Activated naive CD4-positive, alpha-beta T cell treated with anti-CD3 and anti-CD28 coated beads for 36 hours (primary cell): ENCODE results near the gene RTP3. TPM values are rescaled to one million over a fixed set of nuclear protein-coding genes. Genes with fewer than 3 reads are reported as not detected.
A peak's percentile ranks its signal among the peaks of the same experiment; 100 is the strongest.

Experiments
- CTCF ChIA-PET: fragments of 350-600 bp; sonication (Branson Sonifier 250); formaldehyde crosslinking; loops from one replicate; lab custom pipeline; 2021; ENCODE audit warnings: antibody characterized with exemption; lab: Charles Lee
- DNase-seq: peaks from one replicate; pipeline ENCODE4 v3.0.0-alpha.2; 2020
- H3K27ac Mint-ChIP-seq: one replicate; pipeline ENCODE4 v1.8.0; 2021; ENCODE audit warnings: mild to moderate bottlenecking, mixed read lengths
- H3K27me3 Mint-ChIP-seq: one replicate; pipeline ENCODE4 v1.8.0; 2021; ENCODE audit warnings: low read depth, mixed read lengths
- H3K36me3 Mint-ChIP-seq: one replicate; pipeline ENCODE4 v1.8.0; 2021; ENCODE audit warnings: low read depth, mixed read lengths
- H3K4me1 Mint-ChIP-seq: one replicate; pipeline ENCODE4 v1.8.0; 2021; ENCODE audit warnings: low read depth, mixed read lengths
- H3K4me3 Mint-ChIP-seq: one replicate; pipeline ENCODE4 v1.8.0; 2021; ENCODE audit warnings: mild to moderate bottlenecking, moderate library complexity, mixed read lengths
- H3K9me3 Mint-ChIP-seq: one replicate; pipeline ENCODE4 v1.8.0; 2021; ENCODE audit warnings: mixed read lengths
- intact Hi-C: fragments of 100-400 bp; cut with micrococcal nuclease; formaldehyde crosslinking; loops from one replicate; pipeline ENCODE4 v1.15.1; 2023
- total RNA-seq, 2 experiments: library from RNA; stranded (reverse); gene quantifications; one replicate each; pipeline ENCODE4 v1.2.3, GENCODE V29; 2021

RTP3 gene
- total RNA-seq, 2 experiments from 2014 or later, result not detected

- Mint-ChIP-seq H3K27ac (no peak overlapping the region), H3K4me1 (peaks cover 8% of the 10 kb centered on the region), H3K4me3 (no peak overlapping the region), H3K9me3 (no peaks in the 10 kb centered on the region), H3K27me3 (no peaks in the 10 kb centered on the region), H3K36me3 (no peaks in the 10 kb centered on the region)
- DNase-seq, result no peak
- CTCF ChIA-PET, result interaction anchor here (0.6 to 3.0 kb wide), 10 partner anchors 9 to 432 kb away, joined by 3 to 20 read pairs (median 4); no protein-coding TSS in a partner anchor
- intact Hi-C loops, result loop anchor here (1.0 kb wide), 1 partner anchor 62 kb away; no protein-coding TSS in a partner anchor
Observed at GRCh38 chr3:46495901-46496456, 1.8 kb upstream of the RTP3 start.

DNA sequence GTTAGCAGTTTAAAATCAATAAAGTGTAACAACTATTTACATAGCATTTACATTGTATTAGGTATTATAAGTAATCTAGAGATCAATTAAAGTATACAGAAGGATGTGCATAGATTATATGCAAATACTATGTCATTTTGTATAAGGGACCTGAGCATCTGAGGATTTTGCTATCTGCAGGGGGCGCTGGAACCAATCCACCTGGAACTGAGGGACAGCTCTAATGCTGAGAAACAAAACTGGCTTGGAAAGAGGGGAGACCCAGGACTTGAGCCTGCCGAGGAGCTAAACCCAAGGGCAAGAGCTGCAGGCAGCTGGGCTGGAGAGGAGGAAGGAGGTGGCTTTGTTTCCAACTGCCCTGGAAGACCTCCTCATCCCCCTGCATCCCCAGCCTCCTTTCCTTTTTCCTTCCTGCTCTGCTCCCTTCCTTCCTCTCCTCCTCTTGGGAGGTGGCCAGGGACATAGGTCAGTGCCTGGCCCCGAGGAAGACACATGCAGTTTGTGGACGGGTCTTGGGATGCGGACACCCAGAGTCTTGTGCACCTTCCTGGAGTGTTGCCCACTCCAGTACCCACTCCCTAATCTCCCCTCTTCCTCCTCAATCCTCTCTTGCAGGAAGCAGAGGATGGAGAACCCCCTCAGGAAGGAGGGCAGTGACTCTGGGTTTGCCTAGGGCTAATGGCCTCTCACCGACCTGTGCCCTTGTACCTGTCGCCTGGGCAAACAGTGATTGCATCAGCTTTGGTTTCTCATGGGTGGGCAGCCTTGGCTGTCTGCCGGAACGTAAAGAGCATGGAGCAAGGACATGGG is 825 bp upstream of the RTP3 start:
- Mint-ChIP-seq H3K36me3 (no peaks in the 10 kb centered on the region), H3K4me1 (peaks cover 10% of the 10 kb centered on the region)
- intact Hi-C loops, result loop anchor here (1.0 kb wide), 1 partner anchor 61 kb away; no protein-coding TSS in a partner anchor

DNA sequence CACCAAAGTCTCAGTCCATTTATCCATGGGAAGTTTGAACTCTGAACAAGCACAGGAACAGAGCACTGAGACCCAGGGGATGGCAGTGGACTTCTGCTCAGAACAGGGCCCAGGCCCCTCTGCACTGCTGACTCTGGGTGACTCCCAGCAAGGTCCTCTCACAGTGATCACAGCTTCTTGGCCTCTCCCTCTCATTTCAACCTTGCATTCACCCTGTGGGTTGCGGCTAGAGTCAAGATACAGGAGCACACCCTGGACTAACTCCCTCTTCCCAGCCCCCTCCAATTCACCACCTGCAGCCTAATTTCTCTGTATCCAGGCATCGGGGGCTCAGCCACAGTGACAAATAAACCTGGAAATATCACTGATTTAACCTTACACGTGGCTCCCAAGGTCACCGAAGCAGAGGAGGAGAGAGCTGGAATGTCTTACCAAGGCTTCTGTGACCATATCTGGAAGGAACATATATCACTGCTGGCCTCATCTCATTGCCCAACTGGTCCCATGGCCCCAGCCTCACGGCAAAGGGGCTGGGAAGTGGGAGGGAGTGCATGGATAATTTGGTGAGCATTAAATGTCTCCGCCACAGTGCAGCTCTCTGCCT is 1.2 kb downstream of the RTP3 start:
- Mint-ChIP-seq H3K27me3 (no peaks in the 10 kb centered on the region), H3K27ac (no peak overlapping the region), H3K4me1 (peaks cover 15% of the 10 kb centered on the region), H3K36me3 (no peaks in the 10 kb centered on the region), H3K4me3 (no peak overlapping the region), H3K9me3 (no peaks in the 10 kb centered on the region)
- CTCF ChIA-PET, result interaction anchor here (1.8 to 3.6 kb wide), 2 partner anchors 10 to 59 kb away, joined by 7 to 30 read pairs; no protein-coding TSS in a partner anchor
- no peak for DNase-seq
- intact Hi-C loops, result no loop called here

More for the DNA sequence above, 825 bp upstream of the RTP3 start:
- no peak overlapping the region for H3K27ac Mint-ChIP-seq
- H3K4me3 Mint-ChIP-seq, result no peak overlapping the region
- no peaks in the 10 kb centered on the region for H3K27me3 Mint-ChIP-seq
- peak; percentile 78 for DNase-seq
- CTCF ChIA-PET, result interaction anchor here (0.6 to 3.6 kb wide), 11 partner anchors 8 to 199 kb away, joined by 3 to 30 read pairs (median 5); no protein-coding TSS in a partner anchor
- H3K9me3 Mint-ChIP-seq, result no peaks in the 10 kb centered on the region

DNA sequence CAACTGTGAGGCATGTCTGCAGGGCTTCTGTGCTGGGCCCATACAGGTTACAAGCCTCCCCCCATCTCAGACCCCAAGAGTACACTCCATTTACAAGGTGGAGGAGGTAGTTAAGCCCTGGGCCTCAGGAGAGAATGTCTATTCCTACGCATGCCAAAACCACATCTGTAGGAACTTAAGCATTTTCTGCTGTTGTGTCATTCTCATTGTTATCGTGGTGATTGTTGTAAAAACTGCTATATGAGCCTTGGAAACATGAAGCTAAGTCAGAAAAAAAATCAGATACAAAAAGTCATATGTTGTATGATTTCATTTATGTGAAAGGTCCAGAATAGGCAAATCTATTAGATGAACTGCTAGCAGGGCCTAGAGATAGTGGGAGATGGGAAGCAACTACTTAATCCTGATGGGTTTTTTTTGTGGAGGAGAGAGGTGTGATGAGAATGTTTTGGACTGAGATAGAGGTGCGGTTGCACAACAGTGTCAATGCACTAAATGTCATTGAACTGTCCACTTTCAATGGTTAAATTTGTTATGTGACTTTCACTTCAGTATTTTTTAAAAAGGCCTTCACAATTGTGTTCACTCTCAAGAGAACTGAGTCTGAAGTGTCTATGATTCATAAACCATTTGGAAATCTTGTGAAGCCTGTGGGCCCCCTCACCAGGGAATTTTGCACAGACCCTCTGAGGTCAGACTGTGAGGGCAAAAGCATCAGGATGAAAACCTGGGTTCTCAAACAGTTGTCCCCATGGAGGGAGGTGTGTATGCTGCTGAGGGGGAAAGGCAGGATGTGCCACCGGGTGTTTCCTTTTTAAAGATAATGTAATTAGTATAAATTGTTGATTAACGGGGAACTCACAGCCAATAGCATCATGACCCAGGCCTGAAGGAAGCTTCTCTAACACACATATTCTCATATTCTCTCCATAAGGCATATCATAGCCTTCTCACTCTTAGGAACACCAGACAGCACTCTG is 3.2 kb downstream of the RTP3 start:
- peaks cover 2% of the 10 kb centered on the region for H3K9me3 Mint-ChIP-seq
- intact Hi-C loops, result no loop called here
- no peaks in the 10 kb centered on the region for H3K27me3 Mint-ChIP-seq
- H3K4me1 Mint-ChIP-seq, result peaks cover 26% of the 10 kb centered on the region
- no peak for DNase-seq
- no peaks in the 10 kb centered on the region for H3K36me3 Mint-ChIP-seq
- CTCF ChIA-PET, result interaction anchor here (0.6 to 4.0 kb wide), 3 partner anchors 12 to 128 kb away, joined by 3 to 38 read pairs (median 7); no protein-coding TSS in a partner anchor
- no peak overlapping the region for H3K4me3 Mint-ChIP-seq
- no peak overlapping the region for H3K27ac Mint-ChIP-seq

GRCh38 chr3:46501702-46502101 is 3.9 kb downstream of the RTP3 start:
- intact Hi-C loops, result no loop called here

DNA sequence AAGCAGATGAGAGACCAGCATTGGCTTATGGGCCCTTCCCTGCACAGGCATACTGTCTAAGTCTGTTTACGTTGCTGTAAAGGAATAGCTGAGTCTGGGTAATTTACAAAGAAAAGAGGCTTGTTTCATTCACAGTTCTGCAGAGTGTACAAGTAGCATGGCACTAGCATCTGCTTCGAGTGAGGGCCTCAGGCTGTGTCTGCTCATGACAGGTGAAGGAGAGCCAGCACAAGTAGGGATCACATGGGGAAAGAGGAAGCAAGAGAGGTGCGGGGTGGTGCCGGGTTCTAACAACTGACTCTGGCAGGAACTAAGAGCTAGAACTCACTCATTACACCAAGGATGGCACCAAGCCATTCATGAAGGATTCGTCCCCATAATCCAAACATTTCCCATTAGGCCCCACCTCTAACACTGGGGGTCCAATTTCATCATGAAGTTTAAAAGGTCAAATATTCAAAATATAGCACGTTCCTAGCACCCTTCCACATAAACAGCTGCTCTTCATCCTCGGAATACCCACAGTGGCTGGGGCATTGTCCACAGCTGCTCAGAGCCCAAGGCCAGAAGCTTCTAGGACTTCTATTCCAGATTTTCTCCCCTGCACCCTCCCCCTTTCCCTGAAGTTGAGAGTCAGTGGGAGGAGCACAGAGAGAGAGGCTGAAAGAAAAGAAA is 5.6 kb downstream of the RTP3 start:
- CTCF ChIA-PET, result interaction anchor here (0.6 to 4.0 kb wide), 3 partner anchors 14 to 139 kb away, joined by 3 to 38 read pairs (median 7); no protein-coding TSS in a partner anchor
- Mint-ChIP-seq H3K4me3 (no peak overlapping the region), H3K9me3 (peaks cover 2% of the 10 kb centered on the region), H3K4me1 (peaks cover 22% of the 10 kb centered on the region), H3K27ac (no peak overlapping the region), H3K27me3 (no peaks in the 10 kb centered on the region), H3K36me3 (no peaks in the 10 kb centered on the region)
- no peak for DNase-seq
- intact Hi-C loops, result no loop called here

More at GRCh38 chr3:46501702-46502101, 3.9 kb downstream of the RTP3 start:
- DNase-seq, result no peak
- CTCF ChIA-PET, result interaction anchor here (2.4 to 4.0 kb wide), 2 partner anchors 13 to 128 kb away, joined by 7 to 38 read pairs; no protein-coding TSS in a partner anchor
- Mint-ChIP-seq H3K27ac (no peak overlapping the region), H3K4me1 (peaks cover 26% of the 10 kb centered on the region), H3K4me3 (no peak overlapping the region), H3K36me3 (no peaks in the 10 kb centered on the region), H3K27me3 (no peaks in the 10 kb centered on the region), H3K9me3 (peaks cover 2% of the 10 kb centered on the region)

DNA sequence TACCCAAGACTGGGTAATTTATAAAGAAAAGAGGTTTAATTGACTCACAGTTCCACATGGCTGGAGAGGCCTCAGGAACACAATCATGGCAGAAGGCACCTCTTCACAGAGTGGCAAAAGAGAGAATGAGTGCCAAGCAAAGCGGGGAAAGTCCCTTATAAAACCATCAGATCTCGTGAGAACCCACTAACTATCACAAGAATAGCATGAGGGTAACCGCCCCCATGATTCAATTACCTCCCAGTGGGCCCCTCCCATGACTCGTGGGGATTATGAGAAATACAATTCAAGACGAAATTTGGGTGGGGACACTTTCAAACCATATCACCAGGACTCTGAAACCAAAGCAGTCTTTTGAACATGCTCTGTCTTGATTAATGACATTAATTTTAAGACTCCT is 7.0 kb downstream of the RTP3 start:
- CTCF ChIA-PET, result interaction anchor here (0.9 kb wide), 1 partner anchor 8 kb away, joined by 3 read pairs; no protein-coding TSS in a partner anchor
- Mint-ChIP-seq H3K27me3 (no peaks in the 10 kb centered on the region), H3K27ac (no peak overlapping the region), H3K9me3 (peaks cover 2% of the 10 kb centered on the region), H3K4me3 (no peak overlapping the region), H3K36me3 (no peaks in the 10 kb centered on the region), H3K4me1 (peaks cover 23% of the 10 kb centered on the region)
- intact Hi-C loops, result loop anchor here (2.0 kb wide), 1 partner anchor 34 kb away; no protein-coding TSS in a partner anchor
- peak; percentile 61 for DNase-seq

- intact Hi-C loops, result loop anchor here (2.0 kb wide), 1 partner anchor 33 kb away; no protein-coding TSS in a partner anchor
Observed at GRCh38 chr3:46505953-46506352, 8.2 kb downstream of the RTP3 start.

DNA sequence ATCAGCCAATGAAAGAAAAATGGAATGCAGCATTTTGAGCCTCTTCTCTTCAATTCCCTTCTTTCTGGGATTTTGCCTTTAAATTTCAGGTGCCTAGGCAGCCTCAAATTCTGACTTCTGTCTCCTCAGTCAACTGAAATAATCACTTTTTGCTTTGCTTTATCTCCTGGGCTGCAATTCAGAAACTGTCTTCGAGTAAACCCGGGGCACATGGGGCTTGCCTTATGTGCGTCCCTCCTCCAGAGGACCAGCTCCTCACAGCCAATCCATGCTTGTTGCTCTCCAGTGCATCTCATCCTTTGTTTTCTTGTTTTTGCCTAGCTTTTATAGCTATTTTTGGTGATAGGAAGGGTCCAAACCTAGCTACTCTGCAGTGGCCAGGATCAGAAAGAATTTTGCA is 8.8 kb downstream of the RTP3 start:
- CTCF ChIA-PET, result interaction anchor here (1.1 kb wide), 1 partner anchor 17 kb away, joined by 5 read pairs; no protein-coding TSS in a partner anchor
- H3K4me1 Mint-ChIP-seq, result peaks cover 19% of the 10 kb centered on the region
- no peaks in the 10 kb centered on the region for H3K36me3 Mint-ChIP-seq
- H3K4me3 Mint-ChIP-seq, result no peak overlapping the region
- intact Hi-C loops, result no loop called here
- no peak for DNase-seq
- no peak overlapping the region for H3K27ac Mint-ChIP-seq
- H3K9me3 Mint-ChIP-seq, result peaks cover 2% of the 10 kb centered on the region
- no peaks in the 10 kb centered on the region for H3K27me3 Mint-ChIP-seq

More at GRCh38 chr3:46505953-46506352, 8.2 kb downstream of the RTP3 start:
- H3K4me1 Mint-ChIP-seq, result peaks cover 21% of the 10 kb centered on the region
- no peaks in the 10 kb centered on the region for H3K27me3 Mint-ChIP-seq
- H3K36me3 Mint-ChIP-seq, result no peaks in the 10 kb centered on the region
- CTCF ChIA-PET, result interaction anchor here (0.9 to 1.1 kb wide), 2 partner anchors 17 to 18 kb away, joined by 5 to 6 read pairs; no protein-coding TSS in a partner anchor
- peaks cover 2% of the 10 kb centered on the region for H3K9me3 Mint-ChIP-seq
- DNase-seq, result no peak
- no peak overlapping the region for H3K27ac Mint-ChIP-seq
- H3K4me3 Mint-ChIP-seq, result no peak overlapping the region

- CTCF ChIA-PET, result interaction anchor here (0.5 to 2.5 kb wide), 2 partner anchors 20 to 267 kb away, joined by 4 to 9 read pairs; no protein-coding TSS in a partner anchor
- H3K4me1 Mint-ChIP-seq, result peaks cover 14% of the 10 kb centered on the region
- H3K36me3 Mint-ChIP-seq, result no peaks in the 10 kb centered on the region
- no peak for DNase-seq
- H3K9me3 Mint-ChIP-seq, result peaks cover 2% of the 10 kb centered on the region
- intact Hi-C loops, result no loop called here
- no peak overlapping the region for H3K27ac Mint-ChIP-seq
- no peak overlapping the region for H3K4me3 Mint-ChIP-seq
- H3K27me3 Mint-ChIP-seq, result no peaks in the 10 kb centered on the region
Observed at GRCh38 chr3:46508850-46509591, 11.2 kb downstream of the RTP3 start.
